Measurements from ENCODE around the gene ZSCAN25. TPM values are rescaled to one million over a fixed set of nuclear protein-coding genes. Genes with fewer than 3 reads are reported as not detected.

ZSCAN25 gene
- total and polyA plus RNA-seq, 2 of the 13 experiments (the other 11 are each of a cell fraction or from before 2014, with no cell fraction given), result 12.1 to 16.8 TPM

DNA sequence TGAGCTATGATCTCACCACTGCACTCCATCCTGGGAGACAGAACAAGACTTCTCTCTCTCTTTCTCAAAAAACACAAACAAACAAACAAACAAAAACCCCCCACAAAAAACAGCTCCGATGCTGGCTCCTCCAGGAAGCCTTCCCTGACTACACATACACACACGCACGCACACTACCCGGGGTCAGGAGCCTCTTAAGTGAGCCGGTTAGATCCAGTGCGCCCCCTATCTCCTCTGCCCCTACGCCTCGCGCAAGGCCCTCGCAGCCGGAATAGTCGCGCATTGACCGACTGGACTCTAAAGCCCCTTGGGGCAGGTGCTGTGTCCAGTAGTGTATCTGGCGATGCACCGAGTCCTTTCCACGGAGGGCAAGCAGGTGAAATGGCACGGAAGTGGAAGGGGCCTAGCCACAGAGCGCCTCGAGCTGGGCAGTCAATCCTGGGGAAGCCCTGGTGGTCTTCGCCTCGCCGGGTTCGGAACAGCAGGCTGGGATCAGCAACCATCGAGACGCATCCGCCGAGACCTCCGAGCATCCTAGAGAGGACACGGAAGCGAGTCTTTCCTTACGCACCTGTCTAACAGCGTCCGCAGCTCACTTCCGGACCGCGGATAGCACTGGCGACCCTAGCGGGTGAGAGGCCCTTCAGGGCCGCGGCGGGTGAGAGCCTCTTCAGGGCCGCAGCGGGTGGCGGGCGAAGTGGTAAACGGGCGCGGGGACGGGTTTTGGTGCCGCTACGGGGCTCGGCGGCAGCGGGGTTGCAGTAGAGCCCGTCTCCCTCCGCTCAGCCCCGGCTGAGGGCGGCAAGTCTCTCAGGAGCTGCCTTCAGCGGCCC lies at the start of gene ZSCAN25 (continued):
- TF ChIP-seq ZNF773 (CRISPR knock-in tag; IDR thresholded peaks at IDR 0.05; ENCODE audit: borderline replicate concordance) (no peak; the same call in 1 of the 2 replicates), ZNF501 (CRISPR knock-in tag; IDR thresholded peaks at IDR 0.05) (peak; percentile 93), KDM5B (CRISPR knock-in tag; IDR thresholded peaks at IDR 0.05; ENCODE audit: borderline replicate concordance) (peak; percentile 80; the same call in 1 of the 2 replicates), ZNF782 (CRISPR knock-in tag; IDR thresholded peaks at IDR 0.05; ENCODE audit: borderline replicate concordance) (no peak), FOXK2 (IDR thresholded peaks at IDR 0.05) (no peak), GATAD2A (CRISPR knock-in tag; IDR thresholded peaks at IDR 0.05) (peak; percentile 81), ZNF790 (CRISPR knock-in tag; IDR thresholded peaks at IDR 0.05; ENCODE audit: borderline replicate concordance) (0 out of 2 replicates have a peak, but pooled peaks have one; percentile 68), ZNF570 (CRISPR knock-in tag; IDR thresholded peaks at IDR 0.05; ENCODE audit: borderline replicate concordance) (no peak), ATF1 (CRISPR knock-in tag; IDR thresholded peaks at IDR 0.05) (peak; percentile 83), RELA (CRISPR knock-in tag; IDR thresholded peaks at IDR 0.05) (no peak), NFKB2 (CRISPR knock-in tag; IDR thresholded peaks at IDR 0.05; ENCODE audit: borderline replicate concordance) (peak; percentile 67; the same call in 1 of the 2 replicates), FOSL2 (CRISPR knock-in tag; IDR thresholded peaks at IDR 0.05) (peak; percentile 65), MXD4 (CRISPR knock-in tag; IDR thresholded peaks at IDR 0.05) (0 out of 2 replicates have a peak, but pooled peaks have one; percentile 56), NFIB (CRISPR knock-in tag; IDR thresholded peaks at IDR 0.05; ENCODE audit: borderline replicate concordance) (no peak), MAFF (IDR thresholded peaks at IDR 0.05; ENCODE audit: low read depth, low read length) (no peak)
- TF ChIP-seq, protein P1, sequence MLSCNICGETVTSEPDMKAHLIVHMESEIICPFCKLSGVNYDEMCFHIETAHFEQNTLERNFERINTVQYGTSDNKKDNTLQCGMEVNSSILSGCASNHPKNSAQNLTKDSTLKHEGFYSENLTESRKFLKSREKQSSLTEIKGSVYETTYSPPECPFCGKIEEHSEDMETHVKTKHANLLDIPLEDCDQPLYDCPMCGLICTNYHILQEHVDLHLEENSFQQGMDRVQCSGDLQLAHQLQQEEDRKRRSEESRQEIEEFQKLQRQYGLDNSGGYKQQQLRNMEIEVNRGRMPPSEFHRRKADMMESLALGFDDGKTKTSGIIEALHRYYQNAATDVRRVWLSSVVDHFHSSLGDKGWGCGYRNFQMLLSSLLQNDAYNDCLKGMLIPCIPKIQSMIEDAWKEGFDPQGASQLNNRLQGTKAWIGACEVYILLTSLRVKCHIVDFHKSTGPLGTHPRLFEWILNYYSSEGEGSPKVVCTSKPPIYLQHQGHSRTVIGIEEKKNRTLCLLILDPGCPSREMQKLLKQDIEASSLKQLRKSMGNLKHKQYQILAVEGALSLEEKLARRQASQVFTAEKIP (CRISPR knock-in tag; IDR thresholded peaks at IDR 0.05; ENCODE audit: borderline replicate concordance), result no peak
- TF ChIP-seq, protein P2, sequence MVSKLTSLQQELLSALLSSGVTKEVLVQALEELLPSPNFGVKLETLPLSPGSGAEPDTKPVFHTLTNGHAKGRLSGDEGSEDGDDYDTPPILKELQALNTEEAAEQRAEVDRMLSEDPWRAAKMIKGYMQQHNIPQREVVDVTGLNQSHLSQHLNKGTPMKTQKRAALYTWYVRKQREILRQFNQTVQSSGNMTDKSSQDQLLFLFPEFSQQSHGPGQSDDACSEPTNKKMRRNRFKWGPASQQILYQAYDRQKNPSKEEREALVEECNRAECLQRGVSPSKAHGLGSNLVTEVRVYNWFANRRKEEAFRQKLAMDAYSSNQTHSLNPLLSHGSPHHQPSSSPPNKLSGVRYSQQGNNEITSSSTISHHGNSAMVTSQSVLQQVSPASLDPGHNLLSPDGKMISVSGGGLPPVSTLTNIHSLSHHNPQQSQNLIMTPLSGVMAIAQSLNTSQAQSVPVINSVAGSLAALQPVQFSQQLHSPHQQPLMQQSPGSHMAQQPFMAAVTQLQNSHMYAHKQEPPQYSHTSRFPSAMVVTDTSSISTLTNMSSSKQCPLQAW (CRISPR knock-in tag; IDR thresholded peaks at IDR 0.05), result peak; percentile 86
- TF ChIP-seq, protein P3, sequence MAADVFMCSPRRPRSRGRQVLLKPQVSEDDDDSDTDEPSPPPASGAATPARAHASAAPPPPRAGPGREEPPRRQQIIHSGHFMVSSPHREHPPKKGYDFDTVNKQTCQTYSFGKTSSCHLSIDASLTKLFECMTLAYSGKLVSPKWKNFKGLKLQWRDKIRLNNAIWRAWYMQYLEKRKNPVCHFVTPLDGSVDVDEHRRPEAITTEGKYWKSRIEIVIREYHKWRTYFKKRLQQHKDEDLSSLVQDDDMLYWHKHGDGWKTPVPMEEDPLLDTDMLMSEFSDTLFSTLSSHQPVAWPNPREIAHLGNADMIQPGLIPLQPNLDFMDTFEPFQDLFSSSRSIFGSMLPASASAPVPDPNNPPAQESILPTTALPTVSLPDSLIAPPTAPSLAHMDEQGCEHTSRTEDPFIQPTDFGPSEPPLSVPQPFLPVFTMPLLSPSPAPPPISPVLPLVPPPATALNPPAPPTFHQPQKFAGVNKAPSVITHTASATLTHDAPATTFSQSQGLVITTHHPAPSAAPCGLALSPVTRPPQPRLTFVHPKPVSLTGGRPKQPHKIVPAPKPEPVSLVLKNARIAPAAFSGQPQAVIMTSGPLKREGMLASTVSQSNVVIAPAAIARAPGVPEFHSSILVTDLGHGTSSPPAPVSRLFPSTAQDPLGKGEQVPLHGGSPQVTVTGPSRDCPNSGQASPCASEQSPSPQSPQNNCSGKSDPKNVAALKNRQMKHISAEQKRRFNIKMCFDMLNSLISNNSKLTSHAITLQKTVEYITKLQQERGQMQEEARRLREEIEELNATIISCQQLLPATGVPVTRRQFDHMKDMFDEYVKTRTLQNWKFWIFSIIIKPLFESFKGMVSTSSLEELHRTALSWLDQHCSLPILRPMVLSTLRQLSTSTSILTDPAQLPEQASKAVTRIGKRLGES (CRISPR knock-in tag; IDR thresholded peaks at IDR 0.05; ENCODE audit: borderline replicate concordance), result no peak
- TF ChIP-seq, protein P4, sequence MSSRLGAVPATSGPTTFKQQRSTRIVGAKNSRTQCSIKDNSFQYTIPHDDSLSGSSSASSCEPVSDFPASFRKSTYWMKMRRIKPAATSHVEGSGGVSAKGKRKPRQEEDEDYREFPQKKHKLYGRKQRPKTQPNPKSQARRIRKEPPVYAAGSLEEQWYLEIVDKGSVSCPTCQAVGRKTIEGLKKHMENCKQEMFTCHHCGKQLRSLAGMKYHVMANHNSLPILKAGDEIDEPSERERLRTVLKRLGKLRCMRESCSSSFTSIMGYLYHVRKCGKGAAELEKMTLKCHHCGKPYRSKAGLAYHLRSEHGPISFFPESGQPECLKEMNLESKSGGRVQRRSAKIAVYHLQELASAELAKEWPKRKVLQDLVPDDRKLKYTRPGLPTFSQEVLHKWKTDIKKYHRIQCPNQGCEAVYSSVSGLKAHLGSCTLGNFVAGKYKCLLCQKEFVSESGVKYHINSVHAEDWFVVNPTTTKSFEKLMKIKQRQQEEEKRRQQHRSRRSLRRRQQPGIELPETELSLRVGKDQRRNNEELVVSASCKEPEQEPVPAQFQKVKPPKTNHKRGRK (CRISPR knock-in tag; IDR thresholded peaks at IDR 0.05), result no peak
- TF ChIP-seq, protein P5, sequence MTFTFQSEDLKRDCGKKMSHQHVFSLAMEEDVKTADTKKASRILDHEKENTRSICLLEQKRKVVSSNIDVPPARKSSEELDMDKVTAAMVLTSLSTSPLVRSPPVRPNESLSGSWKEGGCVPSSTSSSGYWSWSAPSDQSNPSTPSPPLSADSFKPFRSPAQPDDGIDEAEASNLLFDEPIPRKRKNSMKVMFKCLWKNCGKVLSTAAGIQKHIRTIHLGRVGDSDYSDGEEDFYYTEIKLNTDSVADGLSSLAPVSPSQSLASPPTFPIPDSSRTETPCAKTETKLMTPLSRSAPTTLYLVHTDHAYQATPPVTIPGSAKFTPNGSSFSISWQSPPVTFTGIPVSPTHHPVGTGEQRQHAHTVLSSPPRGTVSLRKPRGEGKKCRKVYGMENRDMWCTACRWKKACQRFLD (CRISPR knock-in tag; IDR thresholded peaks at IDR 0.05; ENCODE audit: borderline replicate concordance), result peak; percentile 98

Data from HepG2 (cell line).